G401.6 (cell line): ENCODE measurements around the gene PDRG1.

Experiments used
- FAIRE-seq: peaks from 2 replicates; lab custom pipeline; 2012; peaks lifted over from hg19 to GRCh38; lab: Jason Lieb, UNC

The PDRG1 gene

DNA sequence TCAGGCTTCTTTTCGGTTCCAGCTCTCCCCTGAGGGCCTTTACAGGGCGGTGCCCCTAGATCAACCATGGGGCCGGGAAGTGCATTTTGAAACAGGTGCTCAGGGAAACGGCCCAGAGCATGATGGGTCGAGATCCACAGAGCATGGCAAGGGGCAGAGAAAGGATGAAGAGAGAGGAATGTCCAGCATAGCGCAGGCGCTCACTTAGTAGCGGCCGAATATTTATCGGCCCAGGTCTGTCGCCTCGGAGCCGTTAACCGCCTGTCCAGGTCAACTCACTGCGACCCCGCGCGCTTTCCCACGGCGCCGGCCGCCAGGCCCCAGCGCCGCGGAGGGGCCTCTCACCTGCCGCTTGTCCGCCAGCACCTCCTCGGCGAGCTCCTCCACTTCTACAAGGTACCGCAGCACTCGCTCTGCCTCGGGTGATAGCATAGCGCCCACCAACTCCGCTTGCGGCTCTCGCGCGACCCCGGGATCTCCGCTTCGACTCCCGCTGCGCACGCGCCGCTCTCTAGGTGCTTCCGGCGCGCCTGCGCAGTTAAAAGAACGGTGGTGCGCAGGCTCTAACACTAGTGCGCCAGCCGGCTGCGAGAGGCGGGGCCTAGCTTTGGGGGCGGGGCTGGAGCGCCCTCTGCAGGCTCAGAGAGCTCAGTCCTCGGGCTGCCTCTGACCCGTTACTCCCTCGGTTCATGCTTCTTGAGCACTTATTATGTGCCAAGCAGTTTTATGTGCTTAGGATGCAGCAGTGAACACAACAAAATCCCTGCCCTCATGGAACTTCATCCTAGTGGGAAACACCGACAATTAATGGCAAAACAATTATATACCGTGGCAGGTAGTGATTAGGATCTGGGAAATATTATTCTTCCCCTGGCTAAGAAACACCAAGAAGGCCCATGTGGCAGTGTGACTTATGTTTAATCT, at the start of gene PDRG1:
TSS of gene PDRG1 (minus strand) at position 517 of the 924 bp plus-strand sequence. CDS start at position 432, 85 bp downstream.
- FAIRE-seq, result peak; percentile 90

DNA sequence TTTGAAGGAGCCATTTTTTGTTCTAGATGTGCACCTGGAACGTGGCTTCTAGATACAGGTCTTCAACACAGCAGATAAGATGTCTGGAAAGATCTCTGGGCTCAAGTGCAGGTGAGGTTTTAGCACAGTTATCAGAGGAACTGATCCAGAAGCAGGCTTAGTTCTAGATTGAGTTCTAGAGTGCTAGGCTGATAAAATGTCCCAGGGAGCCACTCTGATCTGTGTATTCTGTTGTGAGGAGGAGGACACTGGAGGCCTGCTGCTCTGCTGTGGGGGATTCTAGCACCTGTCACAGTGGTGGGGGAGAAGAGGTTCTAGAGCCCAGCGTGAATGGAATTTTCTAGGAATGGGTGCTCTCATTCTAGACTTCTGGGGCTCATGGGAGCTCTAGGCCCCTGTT, 46.4 kb upstream of the PDRG1 start:
- no peak for FAIRE-seq

DNA sequence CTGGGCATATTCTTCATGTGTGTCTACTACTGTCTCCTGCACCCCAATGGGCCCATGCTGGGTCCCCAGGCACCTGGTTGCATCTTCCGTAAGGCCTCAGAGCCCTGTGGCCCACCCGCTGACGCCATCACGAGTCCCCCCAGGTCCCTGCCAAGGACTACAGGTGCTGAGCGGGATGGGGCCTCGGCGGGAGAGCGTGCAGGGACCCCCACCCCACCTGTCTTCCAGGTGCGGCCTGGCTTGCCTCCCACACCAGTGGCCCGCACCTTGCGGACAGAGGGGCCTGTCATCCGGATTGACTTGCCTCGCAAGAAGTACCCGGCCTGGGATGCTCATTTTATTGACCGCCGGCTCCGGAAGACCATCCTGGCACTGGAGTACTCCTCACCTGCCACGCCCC, 45.1 kb upstream of the PDRG1 start:
- no peak for FAIRE-seq

DNA sequence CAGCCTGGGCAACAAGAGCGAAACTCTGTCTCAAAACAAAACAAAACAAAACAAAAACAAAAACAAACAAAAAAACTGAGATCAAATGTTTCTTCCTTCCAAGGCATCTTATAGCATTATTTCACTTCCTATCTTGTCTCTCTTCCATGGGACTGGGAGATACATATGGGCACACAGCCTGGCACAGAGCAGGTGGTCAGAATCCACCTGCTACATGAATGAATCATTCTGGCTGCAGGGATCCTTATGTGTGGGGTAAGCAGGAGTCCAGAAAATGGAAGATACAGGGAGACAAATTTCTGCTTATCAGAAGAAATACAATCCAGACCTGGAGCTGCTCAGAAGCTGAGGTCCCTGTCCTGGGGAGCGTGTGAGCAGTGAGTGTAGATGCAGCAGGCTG, 40.2 kb upstream of the PDRG1 start:
- no peak for FAIRE-seq

DNA sequence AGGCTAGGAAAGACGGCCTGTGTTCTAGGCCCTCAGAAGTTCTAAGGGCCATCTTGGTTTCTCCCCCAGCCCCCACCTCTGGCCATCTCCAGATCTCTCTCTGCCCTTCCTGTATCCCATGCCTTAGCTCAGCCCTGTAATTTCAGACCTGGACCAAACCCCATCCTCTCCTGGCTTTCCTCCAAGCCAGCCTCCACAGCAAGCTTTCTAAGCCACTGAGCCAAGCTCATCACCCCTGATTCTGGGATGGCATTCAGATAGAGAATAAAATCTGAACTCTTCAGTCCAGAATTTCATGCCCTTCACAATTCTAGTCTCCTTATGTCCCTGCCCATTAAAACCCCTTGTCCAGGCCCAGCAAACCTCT, 39.5 kb upstream of the PDRG1 start:
- no peak for FAIRE-seq

DNA sequence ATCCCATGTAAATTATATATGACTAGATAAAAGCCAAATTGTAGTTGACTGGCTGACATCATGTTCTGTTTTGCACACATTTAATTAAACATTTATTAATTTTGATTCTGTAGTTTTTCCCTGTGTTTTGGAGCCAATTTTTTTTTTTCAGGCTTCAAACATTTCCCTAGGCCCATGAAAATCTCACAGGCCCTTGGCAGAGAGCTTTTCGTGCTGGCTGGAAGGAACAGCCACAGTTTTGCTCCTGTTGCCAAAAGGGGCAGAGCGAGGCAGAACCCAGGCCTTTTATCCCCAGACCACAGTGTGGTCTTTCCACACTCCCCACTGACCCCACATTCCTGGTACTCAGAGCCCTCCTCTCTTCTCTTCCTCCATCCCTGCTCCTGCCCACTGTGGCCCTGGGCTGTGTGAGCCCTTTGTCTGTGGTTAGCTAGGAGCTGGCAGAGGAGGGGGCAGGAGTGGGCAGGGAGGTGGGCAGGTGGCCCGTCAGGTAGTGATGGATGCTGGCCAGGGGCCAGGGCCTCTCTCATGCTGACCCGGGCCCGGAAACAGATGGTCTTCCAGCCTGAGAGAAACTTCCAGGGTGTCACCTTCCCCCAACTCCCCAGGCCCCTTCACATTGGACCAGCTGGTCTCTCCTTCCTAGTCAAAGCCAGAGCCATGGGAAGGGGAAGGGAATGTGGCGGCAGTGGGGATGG, 38.9 kb upstream of the PDRG1 start:
- peak; percentile 23 for FAIRE-seq

DNA sequence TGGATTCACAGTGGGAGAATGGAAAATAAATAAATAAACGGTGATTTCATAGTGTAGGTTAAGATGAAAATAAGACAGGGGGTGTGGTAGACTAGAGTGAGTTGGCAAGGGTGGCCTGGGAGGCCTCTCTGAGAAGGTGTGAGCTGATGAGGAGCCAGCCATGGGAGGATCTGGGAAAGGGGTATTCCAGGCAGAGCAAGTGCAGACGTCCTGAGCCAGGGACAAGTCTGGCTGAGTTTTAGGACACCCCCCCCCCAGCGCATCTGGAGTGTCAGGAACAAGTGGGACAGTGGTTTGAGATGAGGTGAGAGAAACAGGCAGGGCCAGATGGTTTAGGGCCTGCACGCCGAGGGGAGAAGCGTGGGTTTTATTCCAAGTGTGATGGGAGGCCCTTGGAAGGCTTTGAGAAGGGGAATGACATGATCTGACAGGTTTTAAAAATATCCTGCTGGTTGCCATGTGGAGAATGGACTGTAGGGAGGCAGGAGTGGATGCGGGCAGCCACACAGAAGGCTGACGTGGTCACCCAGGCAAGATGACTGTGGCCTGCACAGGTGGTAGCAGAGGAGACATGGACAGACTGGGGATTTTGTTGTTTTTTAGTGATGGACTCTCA, 37.3 kb upstream of the PDRG1 start:
- no peak for FAIRE-seq

DNA sequence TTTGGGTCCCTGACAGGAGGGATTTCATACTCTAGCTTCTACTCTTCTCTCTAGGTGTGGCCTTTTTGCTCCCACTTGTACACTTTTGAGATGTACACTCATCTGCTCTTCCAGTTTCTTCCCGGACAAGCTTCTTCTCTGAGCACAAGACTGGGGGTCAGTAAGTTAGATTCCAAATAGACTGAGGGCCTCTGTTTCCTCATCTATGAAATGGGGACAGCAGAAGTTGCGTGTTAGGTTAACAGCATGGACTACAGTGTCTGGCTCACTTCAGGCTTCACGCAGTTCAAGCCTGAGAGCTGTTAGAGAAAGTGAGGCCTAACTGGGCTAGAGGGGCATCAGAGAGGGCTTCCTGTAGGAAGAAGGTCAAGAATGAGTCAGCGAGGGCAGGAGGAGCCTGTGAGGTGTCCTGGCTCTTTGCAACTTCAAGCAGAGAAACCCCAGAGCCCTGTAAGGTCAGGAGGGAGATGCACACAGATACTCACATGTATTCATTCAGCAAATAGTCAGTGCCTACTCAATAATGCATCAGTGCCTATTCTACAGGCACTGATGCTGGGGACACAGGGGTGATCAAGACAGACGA, 36.7 kb upstream of the PDRG1 start:
- FAIRE-seq, result no peak

DNA sequence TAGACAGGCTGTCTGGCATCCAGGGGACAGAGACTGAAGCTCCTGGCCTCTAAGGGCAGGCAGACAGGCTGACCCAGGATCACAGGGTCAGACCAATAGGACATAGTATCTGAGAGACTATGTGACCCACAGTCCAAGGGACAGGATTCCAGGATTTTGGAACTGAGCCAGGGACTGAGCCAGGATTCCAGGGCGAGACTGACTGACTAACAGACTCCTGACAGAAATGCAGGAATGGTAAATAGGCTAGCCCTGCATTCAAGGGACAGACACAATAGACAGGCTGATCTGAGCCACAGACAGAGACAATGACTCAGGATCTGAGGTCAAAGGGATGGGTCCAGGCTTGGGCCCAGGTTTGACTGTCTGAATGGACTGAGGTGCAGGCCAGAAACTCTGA, 35.9 kb upstream of the PDRG1 start:
- FAIRE-seq, result no peak

DNA sequence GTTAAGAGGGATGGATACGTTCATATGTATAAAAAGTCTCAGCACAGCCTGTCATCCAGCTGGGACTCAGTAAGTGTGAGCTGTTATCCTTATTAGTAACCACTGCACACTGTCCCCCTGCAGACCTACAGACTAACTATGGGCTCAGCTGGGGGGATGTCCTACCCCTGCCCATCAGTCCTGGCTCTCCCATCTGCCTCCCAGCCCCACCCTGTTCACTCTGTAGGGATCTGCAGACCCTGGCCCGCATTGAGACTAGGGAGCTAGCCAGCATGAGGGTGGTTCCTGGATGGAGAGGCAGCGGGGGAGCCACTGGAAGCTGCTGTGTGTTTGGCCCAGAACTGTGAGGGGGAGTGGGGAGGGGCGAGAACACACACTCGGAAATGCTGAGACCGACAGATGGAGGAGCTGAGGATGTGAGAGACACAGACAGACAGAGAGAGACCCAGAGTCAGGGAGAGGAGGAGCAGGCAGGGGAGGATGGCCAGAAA, 33.2 kb upstream of the PDRG1 start:
- no peak for FAIRE-seq

DNA sequence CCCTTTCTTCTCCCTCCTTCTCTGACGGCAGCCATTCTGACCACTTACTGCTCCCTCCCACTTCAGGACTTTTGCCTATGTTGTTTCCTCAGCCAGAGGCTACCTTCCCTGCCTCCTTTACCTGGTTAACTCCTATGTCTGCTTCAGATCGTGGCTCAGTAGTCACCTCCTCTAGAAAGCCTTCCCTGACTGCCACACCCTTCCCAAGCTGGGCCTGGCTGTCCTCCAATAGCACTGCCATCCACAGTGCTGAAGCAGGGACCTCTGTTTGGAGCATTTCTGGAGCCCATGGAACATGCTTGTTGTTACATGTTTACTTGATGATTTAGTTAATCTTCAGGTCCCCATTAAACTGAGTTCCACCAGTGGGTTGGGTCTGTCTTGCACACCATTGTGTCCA, 29.9 kb upstream of the PDRG1 start:
- no peak for FAIRE-seq

DNA sequence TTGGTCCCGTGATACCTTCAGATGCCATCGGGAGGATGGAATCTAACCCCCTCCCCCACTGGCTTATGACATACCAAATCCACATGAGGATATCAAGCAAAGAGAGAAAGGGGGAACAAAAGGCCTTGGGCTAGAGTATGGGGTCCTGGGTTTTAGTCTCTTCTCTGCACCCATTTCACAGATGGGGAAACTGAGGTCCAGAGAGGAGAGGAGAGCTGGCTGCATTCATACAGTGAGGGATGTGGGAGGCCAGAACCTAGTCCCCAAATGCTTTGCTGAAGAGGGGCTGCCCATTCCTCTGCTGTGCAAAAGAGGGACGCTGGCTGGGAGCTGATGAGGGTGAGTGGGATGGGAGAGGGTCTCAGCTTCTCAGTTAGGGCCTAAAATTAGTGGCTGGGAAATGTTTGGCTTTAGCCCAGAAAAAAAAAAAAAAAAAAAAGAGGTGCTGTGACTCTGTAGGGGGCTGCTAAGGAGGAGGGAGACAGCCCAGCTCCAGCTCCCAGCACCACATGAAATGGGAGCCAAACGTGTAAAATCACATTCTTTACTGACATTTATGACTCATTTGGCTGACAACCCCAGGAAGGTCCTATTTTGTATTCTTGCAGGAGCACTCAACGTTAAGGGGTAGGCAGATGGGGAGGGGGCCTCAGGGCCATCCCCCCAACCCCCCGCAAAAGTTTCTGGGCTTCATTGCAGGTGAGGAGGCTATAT, 28.0 kb upstream of the PDRG1 start:
- FAIRE-seq, result no peak

DNA sequence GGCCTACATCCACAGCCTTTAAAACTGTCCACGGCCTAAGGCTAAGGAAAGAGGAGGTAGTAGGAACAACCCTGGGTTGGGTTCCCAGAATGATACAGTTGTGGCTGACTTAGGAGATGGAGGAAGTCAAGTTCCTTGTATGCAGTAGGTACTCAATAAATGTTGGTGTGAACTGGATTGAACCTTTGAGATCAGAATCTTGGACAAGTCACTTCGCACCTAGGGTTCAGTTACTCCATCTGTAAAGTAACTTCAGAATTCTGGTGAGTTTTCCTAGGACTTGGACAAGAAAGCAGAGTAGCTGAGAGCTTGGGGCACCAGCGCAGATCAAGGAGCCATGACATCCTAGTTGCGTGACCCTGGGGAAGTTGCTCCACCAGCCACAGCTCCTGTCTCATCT, 25.2 kb upstream of the PDRG1 start:
- no peak for FAIRE-seq

DNA sequence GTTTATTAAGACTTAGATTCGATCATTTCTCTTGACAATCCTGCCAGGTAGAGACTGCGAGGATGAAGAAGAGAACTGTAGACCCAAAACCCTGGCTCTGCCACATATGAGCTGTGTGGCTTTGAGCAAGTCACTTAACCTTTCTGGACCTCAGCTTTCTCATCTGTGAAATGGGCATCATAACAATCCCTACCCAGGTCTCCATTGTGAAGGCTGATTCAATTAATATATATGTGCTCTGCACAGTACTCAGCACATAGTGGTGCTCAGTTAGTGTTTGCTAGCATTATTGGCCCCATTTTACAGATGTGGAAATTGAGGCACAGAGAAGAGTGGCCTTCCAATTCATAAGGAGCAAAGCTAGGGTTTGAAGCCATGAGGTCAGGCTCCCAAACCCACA, 24.0 kb upstream of the PDRG1 start:
- no peak for FAIRE-seq

DNA sequence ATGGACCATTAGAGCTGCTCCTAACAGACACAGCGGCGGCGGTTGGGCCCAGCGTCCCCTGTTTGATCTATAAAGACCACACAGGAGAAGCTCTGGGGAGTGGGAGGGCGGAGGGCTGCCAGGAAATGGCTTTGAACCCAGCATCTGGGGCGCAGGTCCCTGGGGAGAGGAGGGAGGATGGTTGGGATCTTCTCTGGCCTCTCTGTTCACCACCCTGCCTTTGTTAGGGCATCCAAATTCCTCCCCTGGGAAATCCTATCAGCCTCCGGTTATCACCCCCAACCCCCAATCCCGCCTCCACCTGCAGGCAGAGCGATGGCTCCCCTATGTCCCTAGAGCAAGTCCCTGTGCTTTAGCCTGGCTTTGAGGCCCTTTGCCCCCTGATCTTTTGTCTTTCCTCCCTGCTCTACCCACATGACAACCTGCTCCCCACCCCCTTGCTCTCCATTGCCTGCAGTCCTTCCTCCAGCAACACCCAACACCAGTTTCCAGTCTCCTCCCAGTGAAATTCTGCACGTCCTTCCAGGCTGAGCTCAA, 23.2 kb upstream of the PDRG1 start:
- peak; percentile 66 for FAIRE-seq

DNA sequence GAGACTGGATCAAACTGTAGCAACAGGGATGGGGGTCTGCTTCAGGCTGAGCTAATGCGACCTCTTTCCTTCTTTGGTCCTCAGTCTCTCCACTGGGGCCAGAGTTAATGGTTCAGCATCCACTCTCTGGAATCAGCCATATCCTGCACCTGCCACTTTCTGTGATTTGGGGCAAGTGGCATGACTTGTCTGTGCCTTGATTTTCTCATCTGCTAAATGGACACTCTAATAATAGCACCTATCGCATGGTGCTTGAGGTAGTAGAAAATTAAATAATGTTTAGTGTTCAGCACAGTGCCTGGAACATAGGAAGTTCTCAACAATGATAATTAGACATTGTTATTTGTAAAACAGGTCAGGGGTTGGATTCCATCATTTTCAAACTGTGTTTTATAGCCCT, 22.4 kb upstream of the PDRG1 start:
- no peak for FAIRE-seq

DNA sequence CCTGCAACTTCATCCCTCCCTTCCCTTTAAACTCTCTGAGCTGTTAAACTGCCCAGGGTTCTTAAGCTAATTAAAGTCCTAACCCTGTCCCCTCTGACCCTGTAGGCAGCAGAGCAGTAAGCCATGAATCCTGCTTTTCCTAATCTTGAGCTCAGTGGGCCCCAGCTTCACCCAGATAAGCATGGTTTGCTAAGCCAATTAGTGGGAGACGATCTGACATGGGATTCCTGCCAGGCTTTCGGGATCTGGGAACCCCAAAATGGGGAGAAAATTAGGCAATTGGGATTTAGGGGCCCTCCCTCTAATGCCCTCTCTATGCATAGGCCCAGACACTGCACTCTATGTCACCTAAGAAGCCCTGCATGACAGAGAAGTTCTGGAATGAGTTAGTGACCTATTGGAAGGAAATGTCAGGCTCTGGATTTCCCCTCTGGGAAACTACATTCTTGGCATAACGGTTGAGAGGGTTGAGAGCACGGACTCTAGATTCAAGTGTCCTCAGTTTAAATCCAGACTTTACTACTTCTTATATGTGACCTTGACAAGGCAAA, 20.7 kb upstream of the PDRG1 start:
- peak; percentile 99 for FAIRE-seq

DNA sequence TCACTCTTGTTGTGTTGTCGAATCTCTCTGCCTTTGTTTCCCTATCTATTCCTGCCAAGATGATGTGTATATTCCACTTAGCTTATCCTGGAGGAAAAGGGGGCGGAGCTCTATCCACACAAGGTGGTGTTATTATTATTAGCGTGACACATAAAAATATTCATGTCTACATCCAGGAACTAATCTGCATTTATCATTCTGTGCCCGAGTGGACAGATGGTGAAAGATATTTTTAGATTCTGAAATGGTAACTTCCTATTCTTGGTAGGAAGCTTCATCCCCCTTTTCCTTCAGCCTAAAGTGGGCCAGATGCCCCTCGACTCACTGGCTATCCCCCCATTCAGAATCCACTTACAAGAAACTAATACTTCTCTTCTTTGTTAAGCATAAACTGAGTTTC, 18.1 kb upstream of the PDRG1 start:
- no peak for FAIRE-seq

DNA sequence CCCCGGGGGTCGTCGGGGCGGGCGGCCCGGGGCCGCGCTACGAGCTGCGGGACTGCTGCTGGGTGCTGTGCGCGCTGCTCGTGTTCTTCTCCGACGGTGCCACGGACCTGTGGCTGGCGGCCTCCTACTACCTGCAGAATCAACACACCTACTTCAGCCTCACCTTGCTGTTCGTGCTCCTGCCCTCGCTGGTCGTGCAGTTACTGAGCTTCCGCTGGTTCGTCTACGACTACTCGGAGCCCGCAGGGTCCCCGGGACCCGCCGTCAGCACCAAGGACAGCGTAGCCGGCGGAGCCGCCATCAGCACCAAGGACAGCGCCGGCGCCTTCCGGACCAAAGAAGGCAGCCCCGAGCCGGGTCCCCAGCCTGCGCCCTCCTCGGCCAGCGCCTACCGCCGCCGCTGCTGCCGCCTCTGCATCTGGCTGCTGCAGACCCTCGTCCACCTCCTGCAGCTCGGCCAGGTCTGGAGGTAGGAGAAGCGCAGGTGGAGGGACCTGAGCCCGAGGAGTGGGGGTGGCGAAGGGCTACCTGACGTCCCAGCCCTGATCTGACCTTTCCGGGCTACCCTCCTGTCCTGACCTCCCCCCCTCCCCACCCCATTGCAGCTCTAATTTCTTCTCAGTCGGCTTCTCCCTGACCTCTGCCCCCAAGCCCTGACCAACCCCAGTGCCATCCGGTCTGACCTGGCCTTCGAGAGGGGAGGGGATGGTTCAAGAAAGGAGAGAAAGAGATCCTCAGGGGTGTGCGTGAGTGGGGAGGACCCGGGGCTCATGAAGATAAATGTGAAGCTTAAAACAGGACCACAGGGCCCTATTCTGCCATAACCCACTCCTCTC, 16.7 kb upstream of the PDRG1 start:
- FAIRE-seq, result no peak

DNA sequence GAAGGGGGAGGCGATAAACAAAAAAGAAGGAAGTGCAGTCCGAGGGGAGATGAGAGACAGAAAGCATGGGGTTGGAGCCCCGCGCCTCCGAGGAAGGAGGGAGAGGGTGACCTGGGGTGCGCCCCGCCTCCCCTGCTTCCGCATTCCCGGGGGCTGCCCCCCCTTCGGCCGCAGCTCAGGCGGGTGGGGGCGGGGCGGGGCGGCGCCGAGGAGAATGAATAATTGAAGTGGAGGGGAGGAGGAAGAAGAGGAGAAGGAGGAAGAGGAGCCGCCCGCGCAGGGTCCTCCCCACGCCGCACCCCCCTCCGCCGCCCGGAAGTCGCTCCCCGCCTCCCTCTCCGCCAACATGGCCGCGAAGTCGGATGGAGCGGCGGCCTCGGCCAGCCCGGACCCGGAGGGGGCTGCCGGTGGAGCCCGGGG, 16.0 kb upstream of the PDRG1 start, which contains the start of gene XKR7:
TSS of gene XKR7 (plus strand) at position 322 of the 420 bp plus-strand sequence. CDS start at position 347, 25 bp downstream.
- FAIRE-seq, result no peak
